K562 (cell line): ENCODE measurements around the gene PCED1B. TPM values are rescaled to one million over a fixed set of nuclear protein-coding genes. Genes with fewer than 3 reads are reported as not detected.
A peak's percentile ranks its signal among the peaks of the same experiment; 100 is the strongest.

Experiments
- ARID1B ChIP-seq: fragments of 450-650 bp; IDR thresholded peaks from 2 replicates; pipeline ENCODE4 v1.6.1; 2016; ENCODE audit warnings: antibody characterized with exemption, mild to moderate bottlenecking, inconsistent platforms
- ATF7 ChIP-seq: fragments of 450-650 bp; IDR thresholded peaks from 2 replicates; pipeline ENCODE4 v1.7.1; 2014; ENCODE audit warnings: mild to moderate bottlenecking, moderate library complexity
- BACH1 ChIP-seq: fragments of 200-800 bp; sonication (Bioruptor generic); IDR thresholded peaks from 2 replicates; pipeline ENCODE4 v1.6.1; 2016; ENCODE audit warnings: missing genetic modification characterization, missing compliant biosample characterization
- C11orf30 ChIP-seq: fragments of 450-650 bp; IDR thresholded peaks from 2 replicates; pipeline ENCODE4 v1.6.1; 2016; ENCODE audit warnings: low read depth, mild to moderate bottlenecking
- CTBP1 ChIP-seq: fragments of 450-650 bp; IDR thresholded peaks from 2 replicates; pipeline ENCODE4 v1.6.1; 2016; ENCODE audit warnings: borderline replicate concordance
- DPF2 ChIP-seq: fragments of 450-650 bp; IDR thresholded peaks from 2 replicates; pipeline ENCODE4 v1.6.1; 2016
- EGR1 ChIP-seq: fragments of 450-650 bp; conservative IDR thresholded peaks from 2 replicates; pipeline ENCODE4 v1.6.1; 2017; ENCODE audit warnings: mild to moderate bottlenecking
- ETV1 ChIP-seq: fragments of 450-650 bp; conservative IDR thresholded peaks from 2 replicates; pipeline ENCODE4 v1.6.1; 2016; ENCODE audit warnings: missing genetic modification characterization, control low read depth, low read depth, missing compliant biosample characterization
- FOSL1 ChIP-seq: fragments of 200-800 bp; sonication (Bioruptor generic); conservative IDR thresholded peaks from 2 replicates; pipeline ENCODE4 v1.6.1; 2016; ENCODE audit warnings: missing genetic modification characterization, missing compliant biosample characterization
- FOXA1 ChIP-seq: fragments of 450-650 bp; IDR thresholded peaks from 2 replicates; pipeline ENCODE4 v1.6.1; 2016; ENCODE audit warnings: mild to moderate bottlenecking, borderline replicate concordance
- FOXK2 ChIP-seq, 2 experiments: fragments of 450-650 bp; IDR thresholded peaks in 1 of 2; conservative IDR thresholded peaks in 1 of 2; 2 replicates each; pipeline ENCODE4 v1.6.1; 2016; ENCODE audit warnings: low read depth in 2 of 2, mild to moderate bottlenecking in 1 of 2
- NR2C1 ChIP-seq, 2 experiments: fragments of 450-650 bp; IDR thresholded peaks; 2 replicates each; pipeline ENCODE4 v1.6.1; 2017; ENCODE audit warnings: mild to moderate bottlenecking in 2 of 2, antibody characterized with exemption in 1 of 2, inconsistent platforms in 1 of 2, missing compliant biosample characterization in 1 of 2, missing genetic modification characterization in 1 of 2
- SMAD4 ChIP-seq: fragments of 250-450 bp; sonication (Bioruptor Pico); conservative IDR thresholded peaks from 2 replicates; pipeline ENCODE4 v1.8.0; 2021; ENCODE audit warnings: inconsistent platforms, mild to moderate bottlenecking, moderate library complexity
- SMARCE1 ChIP-seq: fragments of 450-650 bp; IDR thresholded peaks from 2 replicates; pipeline ENCODE4 v1.7.1; 2016; ENCODE audit warnings: mild to moderate bottlenecking
- SOX6 ChIP-seq: fragments of 450-650 bp; IDR thresholded peaks from 2 replicates; pipeline ENCODE4 v1.6.1; 2014; ENCODE audit warnings: mild to moderate bottlenecking
- TBL1XR1 ChIP-seq, 2 experiments: IDR thresholded peaks; 2 replicates each; pipeline ENCODE4 v1.6.1; 2012; ENCODE audit warnings: improper control_type of control experiment in 2 of 2, low read length in 2 of 2, mild to moderate bottlenecking in 1 of 2
- ZFX ChIP-seq: sonication (generic); formaldehyde crosslinking; IDR thresholded peaks from 2 replicates; pipeline ENCODE4 v1.8.0; 2022; ENCODE audit warnings: mild to moderate bottlenecking, missing genetic modification reagents, moderate library complexity
- ZNF212 ChIP-seq: fragments of 450-650 bp; formaldehyde crosslinking; IDR thresholded peaks from 2 replicates; pipeline ENCODE4 v1.4.0; 2020; ENCODE audit warnings: mild to moderate bottlenecking
- ZNF324 ChIP-seq: fragments of 250-450 bp; sonication (Bioruptor Pico); IDR thresholded peaks from 2 replicates; pipeline ENCODE4 v1.4.0; 2020; ENCODE audit warnings: mild to moderate bottlenecking
- polyA plus RNA-seq, 8 experiments: library from polyadenylated mRNA; depleted of rRNA in 4 of 8; stranded (reverse) in 5 of 8; unstranded in 3 of 8; fragments of >200 nt; fragmentation: Nextera tagmentation in 2 of 8; fragmentation: Illumina TruSeq in 1 of 8; extraction: Ambion mirVana in 2 of 8; extraction: Trizol in 1 of 8; gene quantifications; 2 replicates each; pipeline versions ENCODE4 v1.2.1 to v1.2.3, GENCODE V29; 2011 to 2014; ENCODE audit warnings: inconsistent platforms in 1 of 8, missing spikeins in 1 of 8
- total RNA-seq, 7 experiments: library from RNA; depleted of rRNA in 6 of 7; stranded (reverse); fragments of >200 nt in 6 of 7; fragmentation: Illumina TruSeq in 2 of 7; extraction: Trizol in 2 of 7; gene quantifications; 2 replicates each; pipeline versions ENCODE4 v1.2.1 to v1.2.3, GENCODE V29; 2011 to 2021; ENCODE audit warnings: low replicate concordance in 1 of 7
- TF ChIP-seq, protein P1 (sequence below): fragments of 250-450 bp; sonication (Bioruptor Pico); IDR thresholded peaks from 2 replicates; pipeline ENCODE4 v1.5.0; 2020; ENCODE audit warnings: mild to moderate bottlenecking, borderline replicate concordance
- TF ChIP-seq, protein P2 (sequence below): fragments of 250-450 bp; sonication (Bioruptor Pico); IDR thresholded peaks from 2 replicates; pipeline ENCODE4 v1.8.0; 2021; ENCODE audit warnings: mild to moderate bottlenecking, moderate library complexity
- TF ChIP-seq, protein P3 (sequence below): fragments of 450-650 bp; IDR thresholded peaks from 2 replicates; pipeline ENCODE4 v1.6.1; 2016; ENCODE audit warnings: antibody characterized with exemption
- TF ChIP-seq, protein P4 (sequence below): fragments of 200-400 bp; formaldehyde crosslinking; IDR thresholded peaks from 2 replicates; pipeline ENCODE4 v1.6.1; 2017; ENCODE audit warnings: mild to moderate bottlenecking, low read depth, low read length, moderate library complexity

The PCED1B gene
- total and polyA plus RNA-seq, 9 of the 15 experiments (the other 6 are each of a cell fraction or from before 2014, with no cell fraction given) = 1.2 to 9.3 (median 2.5) TPM

DNA sequence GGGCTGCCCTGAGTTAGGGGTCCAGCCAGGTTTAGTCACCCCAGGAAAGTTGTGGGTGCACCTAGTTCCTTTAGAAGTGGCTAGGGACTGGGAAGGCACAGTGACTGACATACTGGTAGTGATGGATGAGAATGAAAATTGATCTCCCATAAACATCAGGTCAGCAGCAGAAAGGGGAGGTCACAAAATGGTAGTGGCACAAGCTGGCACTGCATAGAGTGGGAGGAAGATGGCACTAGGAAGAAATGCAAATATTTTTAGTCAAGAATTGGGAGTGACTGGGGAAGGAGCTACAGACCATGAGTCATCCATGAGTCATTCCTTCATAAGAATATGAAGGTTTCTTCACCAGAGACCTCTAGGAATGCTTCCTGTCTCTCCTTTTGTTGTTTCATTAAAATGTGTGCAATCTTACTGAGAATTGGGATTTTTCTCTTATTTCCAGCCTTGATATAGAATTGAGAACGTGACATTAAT is 198.6 kb downstream of the PCED1B start (continued):
- TF ChIP-seq ZNF324 (CRISPR knock-in tag) (no peak), ZNF212 (CRISPR knock-in tag) (no peak), DPF2 (peak; percentile 94), FOXA1 (no peak), FOSL1 (tag) (peak; percentile 99), CTBP1 (no peak), ZFX (CRISPR knock-in tag) (no peak), TBL1XR1 (IDR thresholded peaks at IDR 0.05; ENCODE audit: low read length in 2 of 2) (0 out of 4 replicates have a peak, but pooled peaks of 1 of the 2 experiments have one; percentile 22), SOX6 (peak; percentile 53), BACH1 (tag) (0 out of 2 replicates have a peak, but pooled peaks have one; percentile 32), EGR1 (0 out of 2 replicates have a peak, but pooled peaks have one; percentile 20), SMAD4 (CRISPR knock-in tag) (peak; percentile 25; the same call in 1 of the 2 replicates), NR2C1 (IDR thresholded peaks at IDR 0.05) (no peak), NR2C1 (tag; IDR thresholded peaks at IDR 0.05) (peak; percentile 14; the same call in 1 of the 2 replicates), SMARCE1 (peak; percentile 96), ARID1B (peak; percentile 86), C11orf30 (0 out of 2 replicates have a peak, but pooled peaks have one; percentile 12), FOXK2 (conservative IDR thresholded peaks at IDR 0.05 in 1 of 2, IDR thresholded peaks at IDR 0.05 in 1 of 2; ENCODE audit: low read depth in 2 of 2) (no peak), ATF7 (peak; percentile 72), ETV1 (tag) (peak; percentile 44; the same call in 1 of the 2 replicates)
- TF ChIP-seq, protein P1, sequence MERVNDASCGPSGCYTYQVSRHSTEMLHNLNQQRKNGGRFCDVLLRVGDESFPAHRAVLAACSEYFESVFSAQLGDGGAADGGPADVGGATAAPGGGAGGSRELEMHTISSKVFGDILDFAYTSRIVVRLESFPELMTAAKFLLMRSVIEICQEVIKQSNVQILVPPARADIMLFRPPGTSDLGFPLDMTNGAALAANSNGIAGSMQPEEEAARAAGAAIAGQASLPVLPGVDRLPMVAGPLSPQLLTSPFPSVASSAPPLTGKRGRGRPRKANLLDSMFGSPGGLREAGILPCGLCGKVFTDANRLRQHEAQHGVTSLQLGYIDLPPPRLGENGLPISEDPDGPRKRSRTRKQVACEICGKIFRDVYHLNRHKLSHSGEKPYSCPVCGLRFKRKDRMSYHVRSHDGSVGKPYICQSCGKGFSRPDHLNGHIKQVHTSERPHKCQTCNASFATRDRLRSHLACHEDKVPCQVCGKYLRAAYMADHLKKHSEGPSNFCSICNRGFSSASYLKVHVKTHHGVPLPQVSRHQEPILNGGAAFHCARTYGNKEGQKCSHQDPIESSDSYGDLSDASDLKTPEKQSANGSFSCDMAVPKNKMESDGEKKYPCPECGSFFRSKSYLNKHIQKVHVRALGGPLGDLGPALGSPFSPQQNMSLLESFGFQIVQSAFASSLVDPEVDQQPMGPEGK (CRISPR knock-in tag) = no peak
- TF ChIP-seq, protein P2, sequence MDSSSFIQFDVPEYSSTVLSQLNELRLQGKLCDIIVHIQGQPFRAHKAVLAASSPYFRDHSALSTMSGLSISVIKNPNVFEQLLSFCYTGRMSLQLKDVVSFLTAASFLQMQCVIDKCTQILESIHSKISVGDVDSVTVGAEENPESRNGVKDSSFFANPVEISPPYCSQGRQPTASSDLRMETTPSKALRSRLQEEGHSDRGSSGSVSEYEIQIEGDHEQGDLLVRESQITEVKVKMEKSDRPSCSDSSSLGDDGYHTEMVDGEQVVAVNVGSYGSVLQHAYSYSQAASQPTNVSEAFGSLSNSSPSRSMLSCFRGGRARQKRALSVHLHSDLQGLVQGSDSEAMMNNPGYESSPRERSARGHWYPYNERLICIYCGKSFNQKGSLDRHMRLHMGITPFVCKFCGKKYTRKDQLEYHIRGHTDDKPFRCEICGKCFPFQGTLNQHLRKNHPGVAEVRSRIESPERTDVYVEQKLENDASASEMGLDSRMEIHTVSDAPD (CRISPR knock-in tag) = no peak
- TF ChIP-seq, protein P3, sequence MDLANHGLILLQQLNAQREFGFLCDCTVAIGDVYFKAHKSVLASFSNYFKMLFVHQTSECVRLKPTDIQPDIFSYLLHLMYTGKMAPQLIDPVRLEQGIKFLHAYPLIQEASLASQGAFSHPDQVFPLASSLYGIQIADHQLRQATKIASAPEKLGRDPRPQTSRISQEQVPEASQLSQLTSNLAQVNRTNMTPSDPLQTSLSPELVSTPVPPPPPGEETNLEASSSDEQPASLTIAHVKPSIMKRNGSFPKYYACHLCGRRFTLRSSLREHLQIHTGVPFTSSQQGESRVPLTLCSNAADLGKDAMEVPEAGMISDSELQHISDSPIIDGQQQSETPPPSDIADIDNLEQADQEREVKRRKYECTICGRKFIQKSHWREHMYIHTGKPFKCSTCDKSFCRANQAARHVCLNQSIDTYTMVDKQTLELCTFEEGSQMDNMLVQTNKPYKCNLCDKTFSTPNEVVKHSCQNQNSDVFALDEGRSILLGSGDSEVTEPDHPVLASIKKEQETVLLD = 0 out of 2 replicates have a peak, but pooled peaks have one; percentile 37
- TF ChIP-seq, protein P4, sequence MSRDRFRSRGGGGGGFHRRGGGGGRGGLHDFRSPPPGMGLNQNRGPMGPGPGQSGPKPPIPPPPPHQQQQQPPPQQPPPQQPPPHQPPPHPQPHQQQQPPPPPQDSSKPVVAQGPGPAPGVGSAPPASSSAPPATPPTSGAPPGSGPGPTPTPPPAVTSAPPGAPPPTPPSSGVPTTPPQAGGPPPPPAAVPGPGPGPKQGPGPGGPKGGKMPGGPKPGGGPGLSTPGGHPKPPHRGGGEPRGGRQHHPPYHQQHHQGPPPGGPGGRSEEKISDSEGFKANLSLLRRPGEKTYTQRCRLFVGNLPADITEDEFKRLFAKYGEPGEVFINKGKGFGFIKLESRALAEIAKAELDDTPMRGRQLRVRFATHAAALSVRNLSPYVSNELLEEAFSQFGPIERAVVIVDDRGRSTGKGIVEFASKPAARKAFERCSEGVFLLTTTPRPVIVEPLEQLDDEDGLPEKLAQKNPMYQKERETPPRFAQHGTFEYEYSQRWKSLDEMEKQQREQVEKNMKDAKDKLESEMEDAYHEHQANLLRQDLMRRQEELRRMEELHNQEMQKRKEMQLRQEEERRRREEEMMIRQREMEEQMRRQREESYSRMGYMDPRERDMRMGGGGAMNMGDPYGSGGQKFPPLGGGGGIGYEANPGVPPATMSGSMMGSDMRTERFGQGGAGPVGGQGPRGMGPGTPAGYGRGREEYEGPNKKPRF = no peak
